Smooth muscle cell (in vitro differentiated cells): ENCODE data around the gene PARK7. TPM values are rescaled to one million over a fixed set of nuclear protein-coding genes. Genes with fewer than 3 reads are reported as not detected.
A peak's percentile ranks its signal among the peaks of the same experiment; 100 is the strongest.

ENCODE experiments used
- DNase-seq: peaks from one replicate; lab custom pipeline; 2025; ENCODE audit not compliant: unreplicated experiment; lab: John Stamatoyannopoulos, UW
- H2AFZ ChIP-seq: fragments of 200-600 bp; sonication (generic); 2 replicates; pipeline ENCODE4 v1.6.0; 2016; ENCODE audit warnings: antibody characterized with exemption, low read depth, mild to moderate bottlenecking
- H3F3A ChIP-seq: fragments of 200-600 bp; sonication (generic); 2 replicates; pipeline ENCODE4 v1.6.0; 2017; ENCODE audit warnings: antibody characterized with exemption, low read depth
- H3K27ac ChIP-seq: fragments of 200-600 bp; sonication (generic); 2 replicates; pipeline ENCODE4 v1.5.1; 2016; ENCODE audit warnings: low read depth, mild to moderate bottlenecking
- H3K27me3 ChIP-seq: fragments of 200-600 bp; sonication (generic); 2 replicates; pipeline ENCODE4 v1.6.1; 2016; ENCODE audit warnings: low read depth, mild to moderate bottlenecking
- H3K36me3 ChIP-seq: fragments of 200-600 bp; sonication (generic); 2 replicates; pipeline ENCODE4 v1.5.1; 2016; ENCODE audit warnings: low read depth
- H3K4me1 ChIP-seq: fragments of 200-600 bp; sonication (generic); 2 replicates; pipeline ENCODE4 v1.5.1; 2016; ENCODE audit warnings: low read depth
- H3K4me2 ChIP-seq: fragments of 200-600 bp; sonication (generic); 2 replicates; pipeline ENCODE4 v1.6.0; 2016; ENCODE audit warnings: mild to moderate bottlenecking
- H3K4me3 ChIP-seq: fragments of 200-600 bp; sonication (generic); 2 replicates; pipeline ENCODE4 v1.5.1; 2016; ENCODE audit warnings: mild to moderate bottlenecking
- H3K79me2 ChIP-seq: fragments of 200-600 bp; sonication (generic); 2 replicates; pipeline ENCODE4 v1.6.0; 2016; ENCODE audit warnings: low read depth, mild to moderate bottlenecking
- H3K9ac ChIP-seq: fragments of 200-600 bp; sonication (generic); 2 replicates; pipeline ENCODE4 v1.6.0; 2016; ENCODE audit warnings: low read depth
- H3K9me3 ChIP-seq: fragments of 200-600 bp; sonication (generic); replicated peaks from 2 replicates; pipeline ENCODE4 v1.5.1; 2016; ENCODE audit warnings: low read depth
- H4K20me1 ChIP-seq: fragments of 200-600 bp; sonication (generic); 2 replicates; pipeline ENCODE4 v1.6.0; 2016; ENCODE audit warnings: low read depth
- CTCF ChIP-seq: fragments of 200-600 bp; sonication (generic); IDR thresholded peaks from 2 replicates; pipeline ENCODE4 v1.5.1; 2017; ENCODE audit warnings: borderline replicate concordance, mild to moderate bottlenecking, antibody characterized with exemption; ENCODE audit not compliant: insufficient read depth, poor library complexity, severe bottlenecking
- WGBS: methylation state at CpG from one replicate; pipeline ENCODE4 v1.1.7; 2016; ENCODE audit warnings: low lambda C conversion rate; 5-methylcytosine and 5-hydroxymethylcytosine counted together
- polyA plus RNA-seq: library from polyadenylated mRNA; unstranded; fragments of >200 nt; fragmentation: Nextera tagmentation; extraction: Ambion mirVana; gene quantifications from 2 replicates; pipeline ENCODE4 v1.2.1, GENCODE V29; 2016
- total RNA-seq: library from RNA; depleted of rRNA; stranded (reverse); fragments of >200 nt; gene quantifications from 2 replicates; pipeline ENCODE4 v1.2.3, GENCODE V29; 2014

PARK7 gene
- total and polyA plus RNA-seq, 2 experiments from 2014 or later, result 179 to 461 TPM

GRCh38 chr1:8018492-8019228 is 57.1 kb downstream of the PARK7 start:
- peaks cover 100% of the 10 kb centered on the region for H4K20me1 ChIP-seq
- peak overlapping the region; percentile 94 for H3K4me2 ChIP-seq
- TF ChIP-seq CTCF, result no peak
- H3K27ac ChIP-seq, result peak overlapping the region; percentile 93
- H3K36me3 ChIP-seq, result peaks cover 5% of the 10 kb centered on the region
- H3K9me3 ChIP-seq, result no peaks in the 10 kb centered on the region
- no peak overlapping the region for H2AFZ ChIP-seq
- H3K27me3 ChIP-seq, result no peaks in the 10 kb centered on the region
- no peak overlapping the region for H3K4me3 ChIP-seq
- H3K4me1 ChIP-seq, result peaks cover 84% of the 10 kb centered on the region
- H3K9ac ChIP-seq, result no peak overlapping the region
- H3K79me2 ChIP-seq, result peaks cover 98% of the 10 kb centered on the region
- H3F3A ChIP-seq, result peaks cover 41% of the 10 kb centered on the region
- 67% methylated on average over 3 of the region's 3 CpGs for WGBS
- DNase-seq, result no peak

- 82% methylated on average over 5 of the region's 5 CpGs for WGBS
- Histone ChIP-seq H2AFZ (no peak overlapping the region), H3K27me3 (no peaks in the 10 kb centered on the region), H3F3A (peaks cover 46% of the 10 kb centered on the region), H3K79me2 (peaks cover 98% of the 10 kb centered on the region), H3K4me1 (peaks cover 89% of the 10 kb centered on the region), H3K4me3 (no peak overlapping the region), H4K20me1 (peaks cover 100% of the 10 kb centered on the region), H3K36me3 (no peaks in the 10 kb centered on the region), H3K9me3 (no peaks in the 10 kb centered on the region), H3K9ac (no peak overlapping the region), H3K4me2 (peak overlapping the region; percentile 94), H3K27ac (peak overlapping the region; percentile 93)
- no peak for DNase-seq
- no peak for TF ChIP-seq CTCF
Measured at GRCh38 chr1:8019229-8019620, 57.7 kb downstream of the PARK7 start.

- peak overlapping the region; percentile 94 for H3K4me2 ChIP-seq
- H3K9me3 ChIP-seq, result no peaks in the 10 kb centered on the region
- no peaks in the 10 kb centered on the region for H3K36me3 ChIP-seq
- peak overlapping the region; percentile 93 for H3K27ac ChIP-seq
- no peaks in the 10 kb centered on the region for H3K27me3 ChIP-seq
- peaks cover 100% of the 10 kb centered on the region for H4K20me1 ChIP-seq
- no peak for TF ChIP-seq CTCF
- peaks cover 44% of the 10 kb centered on the region for H3F3A ChIP-seq
- H3K9ac ChIP-seq, result peak overlapping the region; percentile 41
- no peak overlapping the region for H2AFZ ChIP-seq
- DNase-seq, result no peak
- no peak overlapping the region for H3K4me3 ChIP-seq
- H3K4me1 ChIP-seq, result peaks cover 95% of the 10 kb centered on the region
- H3K79me2 ChIP-seq, result peaks cover 100% of the 10 kb centered on the region
Measured at GRCh38 chr1:8020032-8020431, 58.5 kb downstream of the PARK7 start.
